GM21381 (cell line): ENCODE measurements around the gene WDR44.
"Not testable (repeated sequence)": the region's sequence is repeated elsewhere in the genome, so short reads cannot be mapped to it uniquely, and the experiment has no call there.

Experiments used
- ATAC-seq: cut with Tn5 transposase; IDR thresholded peaks from one replicate; pipeline ENCODE4 v1.9.1; 2021; ENCODE audit warnings: mild to moderate bottlenecking, moderate library complexity; ENCODE audit not compliant: unreplicated experiment

WDR44 gene

DNA sequence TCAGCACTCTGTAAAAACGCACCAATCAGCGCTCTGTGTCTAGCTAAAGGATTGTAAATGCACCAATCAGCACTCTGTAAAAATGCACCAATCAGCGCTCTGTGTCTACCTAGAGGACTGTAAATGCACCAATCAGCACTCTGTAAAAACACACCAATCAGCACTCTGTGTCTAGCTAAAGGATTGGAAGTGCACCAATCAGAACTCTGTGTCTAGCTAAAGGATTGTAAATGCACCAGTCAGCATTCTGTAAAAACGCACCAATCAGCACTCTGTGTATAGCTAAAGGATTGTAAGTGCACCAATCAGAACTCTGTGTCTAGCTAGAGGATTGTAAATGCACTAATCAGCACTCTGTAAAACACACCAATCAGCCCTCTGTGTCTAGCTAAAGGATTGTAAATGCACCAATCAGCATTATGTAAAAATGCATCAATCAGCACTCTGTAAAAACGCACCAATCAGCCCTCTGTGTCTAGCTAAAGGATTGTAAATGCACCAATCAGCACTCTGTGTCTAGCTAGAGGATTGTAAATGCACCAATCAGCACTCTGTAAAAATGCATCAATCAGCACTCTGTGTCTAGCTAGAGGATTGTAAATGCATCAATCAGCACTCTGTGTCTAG is 124.9 kb downstream of the WDR44 start:
- not testable (repeated sequence) for ATAC-seq

- no peak for ATAC-seq
Observed at GRCh38 chrX:118474586-118474985, 128.7 kb downstream of the WDR44 start.

GRCh38 chrX:118475903-118476302 is 130.0 kb downstream of the WDR44 start:
- ATAC-seq = no peak

GRCh38 chrX:118480172-118480571 is 134.3 kb downstream of the WDR44 start:
- no peak for ATAC-seq

DNA sequence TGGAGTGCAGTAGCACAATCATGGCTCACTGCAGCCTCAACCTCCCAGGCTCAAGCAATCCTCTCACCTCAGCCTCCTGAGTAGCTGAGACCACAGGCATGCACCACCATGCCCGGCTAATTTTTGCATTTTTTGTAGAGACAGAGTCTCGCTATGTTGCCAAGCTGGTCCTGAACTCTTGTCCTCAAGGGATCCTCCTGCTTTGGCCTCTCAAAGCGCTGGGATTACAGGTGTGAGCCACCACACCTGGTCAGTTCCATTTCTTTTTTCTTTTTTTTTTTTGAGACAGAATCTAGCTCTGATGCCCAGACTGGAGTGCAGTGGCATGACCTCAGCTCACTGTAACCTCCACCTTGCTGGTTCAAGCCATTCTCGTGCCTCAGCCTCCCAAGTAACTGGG is 136.5 kb downstream of the WDR44 start:
- ATAC-seq = not testable (repeated sequence)

DNA sequence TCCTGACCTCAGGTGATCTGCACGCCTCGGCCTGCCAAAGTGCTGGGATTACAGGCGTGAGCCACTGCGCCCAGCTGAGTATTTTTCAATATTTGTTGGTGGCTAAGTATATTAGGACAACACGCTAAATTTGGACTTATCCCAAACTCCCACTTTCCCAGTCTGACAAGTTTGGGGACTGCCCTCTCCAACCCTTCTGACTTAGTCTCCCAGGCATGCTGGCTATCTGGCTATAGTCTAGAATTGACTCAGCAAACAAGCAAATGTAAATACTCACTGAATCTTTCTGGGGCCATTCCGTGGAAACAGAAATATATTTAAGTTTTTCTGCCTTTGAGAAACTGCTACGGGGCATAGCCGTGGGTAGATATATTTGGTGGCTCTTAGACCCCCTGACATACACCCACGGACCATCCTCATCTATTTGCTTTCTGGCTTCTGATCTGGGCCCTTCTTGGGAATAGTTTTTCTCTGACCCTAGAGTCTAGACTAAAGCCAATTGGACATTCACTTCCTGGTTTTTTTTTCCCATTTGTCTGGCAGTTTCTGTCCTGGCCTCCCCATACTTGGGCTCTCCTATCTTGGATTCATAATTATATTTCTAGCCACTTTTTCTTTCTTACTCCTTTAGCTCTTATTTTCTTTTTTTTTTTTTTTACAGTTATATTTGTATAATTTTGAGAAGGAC is 138.5 kb downstream of the WDR44 start:
- ATAC-seq = no peak

- not testable (repeated sequence) for ATAC-seq
Observed at GRCh38 chrX:118486693-118487092, 140.8 kb downstream of the WDR44 start.

DNA sequence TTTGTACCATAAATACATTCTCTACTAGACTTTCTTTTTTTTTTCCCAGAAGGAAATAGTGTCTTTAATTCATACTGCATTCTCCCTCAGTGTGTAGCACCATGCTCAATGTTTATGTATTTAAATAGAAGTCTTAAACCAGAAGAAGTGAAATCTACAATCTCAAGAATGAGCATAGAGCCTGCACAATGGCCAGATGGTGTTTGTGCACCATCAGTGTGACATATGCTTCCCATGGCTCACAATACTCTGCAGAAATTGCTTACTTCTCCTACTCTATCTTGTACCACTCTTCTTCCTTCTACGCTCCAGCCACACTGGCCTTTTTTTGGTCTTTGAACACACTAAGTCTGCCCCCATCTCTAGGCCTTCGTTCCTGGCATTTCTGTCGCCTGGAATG is 147.1 kb downstream of the WDR44 start:
- no peak for ATAC-seq

- ATAC-seq = no peak
Observed at GRCh38 chrX:118493653-118494297, 147.9 kb downstream of the WDR44 start.

DNA sequence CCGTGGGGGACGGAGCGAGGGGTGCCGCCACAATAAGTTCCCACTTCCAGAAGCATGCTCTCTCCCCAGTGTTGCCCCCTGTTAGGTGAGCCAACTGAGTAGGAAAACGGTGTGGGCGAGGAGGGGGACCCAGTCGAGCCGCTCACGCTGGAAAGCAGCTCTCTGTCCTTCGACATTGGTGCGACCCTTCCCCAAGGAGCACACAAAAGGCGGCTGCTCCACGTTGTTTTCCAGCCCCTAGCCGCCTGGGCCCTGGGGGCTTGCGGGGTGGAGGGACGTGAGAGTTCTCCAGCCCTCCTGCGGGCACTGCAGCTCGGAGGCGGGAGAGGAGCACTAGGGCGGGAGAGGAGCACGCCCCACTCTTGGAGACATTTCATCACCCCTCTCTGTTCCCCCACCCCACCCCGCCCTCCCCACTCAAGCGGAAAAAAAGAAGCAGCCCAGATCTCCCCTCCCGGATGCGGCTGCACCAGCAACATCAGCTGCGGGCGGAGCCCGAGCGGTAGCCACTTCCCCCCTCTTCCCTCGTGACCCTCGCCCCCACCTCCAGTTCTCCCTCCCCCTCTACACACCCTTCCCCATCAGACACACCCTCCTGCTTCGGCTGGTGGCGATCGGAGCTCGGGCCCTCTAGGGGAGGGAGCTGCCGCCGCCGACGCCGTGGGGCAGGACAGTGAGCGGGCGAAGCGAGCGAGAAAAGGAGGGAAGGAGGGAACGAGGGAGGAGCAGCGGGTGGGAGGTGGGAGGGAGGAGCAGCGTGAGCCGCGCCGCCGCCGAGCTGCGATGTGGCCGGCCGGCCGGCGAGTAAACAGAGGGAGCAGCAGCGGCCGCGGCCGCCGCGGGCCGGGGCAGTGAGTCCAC is 149.4 kb downstream of the WDR44 start, which contains the start of gene DOCK11:
TSS of gene DOCK11 (plus strand) at position 755 of the 861 bp plus-strand sequence. CDS start 157 bp downstream, outside the sequence.
- peak; percentile 59 for ATAC-seq

- peak; percentile 50 for ATAC-seq
Observed at GRCh38 chrX:118495958-118496762, 150.3 kb downstream of the WDR44 start.

DNA sequence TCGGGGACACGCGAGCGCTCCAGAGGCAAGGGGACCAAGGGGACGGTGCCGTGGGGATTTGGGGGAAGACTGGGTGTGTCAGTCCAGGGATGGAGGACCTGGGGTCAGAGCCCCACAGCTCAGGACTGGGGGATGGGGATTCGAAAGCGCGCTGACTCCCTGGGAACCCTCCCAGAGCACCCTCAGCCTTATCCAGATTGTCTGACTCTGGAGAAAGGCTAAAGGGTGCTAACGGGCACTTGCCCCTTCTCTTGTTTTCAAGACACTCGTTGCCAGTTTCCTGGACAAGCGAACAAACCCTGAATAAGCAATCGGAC is 150.8 kb downstream of the WDR44 start:
- ATAC-seq = peak; percentile 5

DNA sequence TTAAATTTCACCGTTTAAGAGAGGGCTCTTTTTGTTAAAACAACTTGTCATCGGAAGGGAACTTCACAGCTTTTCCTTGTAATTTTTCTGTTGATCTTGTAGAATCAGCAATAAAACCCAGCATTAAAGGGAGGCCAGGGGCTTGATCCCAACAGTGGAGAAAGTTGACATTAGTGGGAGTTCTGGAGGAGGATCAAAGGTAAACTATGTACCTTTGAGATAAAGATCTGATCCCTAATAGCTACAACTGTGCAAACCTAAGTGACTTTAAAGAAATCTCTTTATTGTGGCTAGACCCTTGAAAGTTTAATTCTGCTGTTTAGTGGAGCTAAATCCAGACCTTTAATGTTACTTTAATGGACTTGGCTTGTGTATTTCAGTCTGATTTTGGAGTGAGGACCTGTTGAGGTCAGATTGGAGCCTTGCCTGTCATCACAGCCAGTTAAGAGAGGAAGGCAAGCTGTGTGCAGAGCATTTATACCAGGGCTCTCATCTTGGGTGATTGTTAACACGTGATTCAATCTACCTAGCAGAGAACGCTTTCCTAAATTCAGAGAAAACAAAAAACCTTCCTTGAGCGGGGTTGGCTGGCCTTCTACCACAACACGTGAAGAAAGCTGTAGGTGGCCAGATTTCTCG is 151.4 kb downstream of the WDR44 start:
- no peak for ATAC-seq

DNA sequence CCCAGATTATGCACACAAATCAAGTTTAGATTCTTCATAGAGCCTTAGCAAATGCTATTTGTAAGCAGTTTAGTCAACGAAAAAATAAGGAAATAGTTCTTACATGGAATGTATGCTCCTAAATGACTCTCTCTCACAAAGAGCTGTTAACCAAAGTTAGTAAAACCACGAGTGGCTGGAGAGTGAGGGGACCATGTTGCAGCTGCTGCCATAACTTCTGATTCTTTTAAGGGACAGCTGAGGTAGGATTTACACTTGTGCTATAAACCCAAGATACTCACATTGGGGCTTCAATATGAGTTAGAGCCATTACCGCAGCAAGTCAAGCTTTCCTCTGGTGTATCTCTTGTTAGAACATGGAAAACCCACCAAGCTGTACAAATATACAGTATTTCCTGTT is 152.4 kb downstream of the WDR44 start:
- no peak for ATAC-seq

DNA sequence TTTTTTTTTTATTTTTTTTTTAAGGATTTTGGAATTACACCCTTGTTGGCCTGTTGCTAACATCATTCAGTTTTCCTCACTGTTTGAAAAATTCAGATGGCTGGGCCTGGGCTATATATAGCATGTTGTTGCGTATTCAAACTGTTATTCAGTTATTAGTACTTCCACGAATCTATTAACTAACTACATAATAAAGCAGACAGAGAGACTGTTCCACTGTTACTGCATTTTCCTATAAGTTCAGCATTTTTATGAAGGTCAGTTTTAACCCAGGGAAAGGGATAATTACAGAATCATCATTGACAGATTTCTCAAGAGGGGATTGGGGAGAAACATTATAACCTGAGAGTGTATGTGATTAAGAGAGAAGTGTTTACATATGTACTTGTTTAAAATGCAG is 152.8 kb downstream of the WDR44 start:
- ATAC-seq = no peak

GRCh38 chrX:118499295-118499694 is 153.4 kb downstream of the WDR44 start:
- no peak for ATAC-seq
